ENCODE data around the gene COL5A1.

DNA sequence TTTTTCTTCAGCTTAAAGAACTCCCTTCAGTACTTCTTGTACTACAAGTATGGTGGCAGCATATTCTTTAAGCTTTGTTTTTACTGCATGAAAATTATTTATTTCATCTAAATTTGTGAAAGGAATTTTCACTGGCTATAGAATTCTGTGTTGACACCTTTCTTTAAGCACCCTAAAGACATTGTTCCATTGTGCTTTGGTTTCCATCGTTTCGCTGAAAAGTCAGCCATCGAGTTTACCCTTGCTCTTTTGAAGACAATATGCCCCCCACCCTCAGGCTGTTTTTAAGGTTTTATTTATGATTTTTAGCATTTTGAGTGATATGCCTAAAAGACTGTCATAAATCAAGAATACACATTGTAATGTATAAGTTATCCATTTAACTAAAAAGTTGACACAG lies 27.3 kb upstream of the COL5A1 start:
- TF ChIP-seq, protein P1, sequence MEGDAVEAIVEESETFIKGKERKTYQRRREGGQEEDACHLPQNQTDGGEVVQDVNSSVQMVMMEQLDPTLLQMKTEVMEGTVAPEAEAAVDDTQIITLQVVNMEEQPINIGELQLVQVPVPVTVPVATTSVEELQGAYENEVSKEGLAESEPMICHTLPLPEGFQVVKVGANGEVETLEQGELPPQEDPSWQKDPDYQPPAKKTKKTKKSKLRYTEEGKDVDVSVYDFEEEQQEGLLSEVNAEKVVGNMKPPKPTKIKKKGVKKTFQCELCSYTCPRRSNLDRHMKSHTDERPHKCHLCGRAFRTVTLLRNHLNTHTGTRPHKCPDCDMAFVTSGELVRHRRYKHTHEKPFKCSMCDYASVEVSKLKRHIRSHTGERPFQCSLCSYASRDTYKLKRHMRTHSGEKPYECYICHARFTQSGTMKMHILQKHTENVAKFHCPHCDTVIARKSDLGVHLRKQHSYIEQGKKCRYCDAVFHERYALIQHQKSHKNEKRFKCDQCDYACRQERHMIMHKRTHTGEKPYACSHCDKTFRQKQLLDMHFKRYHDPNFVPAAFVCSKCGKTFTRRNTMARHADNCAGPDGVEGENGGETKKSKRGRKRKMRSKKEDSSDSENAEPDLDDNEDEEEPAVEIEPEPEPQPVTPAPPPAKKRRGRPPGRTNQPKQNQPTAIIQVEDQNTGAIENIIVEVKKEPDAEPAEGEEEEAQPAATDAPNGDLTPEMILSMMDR (IDR thresholded peaks at IDR 0.05), result no peak
- TF ChIP-seq POLR2A (IDR thresholded peaks at IDR 0.05), result no peak

All from Peyer's patch (tissue), 4 donors.